ENCODE results near the gene KCNC1.

KCNC1 gene

DNA sequence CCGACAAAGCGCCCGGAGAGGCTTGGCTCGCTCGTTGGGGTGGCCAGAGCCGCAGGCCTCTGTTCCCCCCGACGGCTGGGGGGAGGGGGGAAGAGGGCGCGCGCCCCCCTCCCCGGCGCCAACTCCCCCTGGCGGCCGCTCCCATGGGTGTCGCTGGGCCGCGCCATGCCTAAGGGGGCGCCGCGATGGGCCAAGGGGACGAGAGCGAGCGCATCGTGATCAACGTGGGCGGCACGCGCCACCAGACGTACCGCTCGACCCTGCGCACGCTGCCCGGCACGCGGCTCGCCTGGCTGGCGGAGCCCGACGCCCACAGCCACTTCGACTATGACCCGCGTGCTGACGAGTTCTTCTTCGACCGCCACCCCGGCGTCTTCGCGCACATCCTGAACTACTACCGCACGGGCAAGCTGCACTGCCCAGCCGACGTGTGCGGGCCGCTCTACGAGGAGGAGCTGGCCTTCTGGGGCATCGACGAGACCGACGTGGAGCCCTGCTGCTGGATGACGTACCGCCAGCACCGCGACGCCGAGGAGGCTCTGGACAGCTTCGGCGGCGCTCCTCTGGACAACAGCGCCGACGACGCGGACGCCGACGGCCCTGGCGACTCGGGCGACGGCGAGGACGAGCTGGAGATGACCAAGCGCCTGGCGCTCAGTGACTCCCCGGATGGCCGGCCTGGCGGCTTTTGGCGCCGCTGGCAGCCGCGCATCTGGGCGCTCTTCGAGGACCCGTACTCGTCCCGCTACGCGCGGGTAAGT, 1.4 kb downstream of the KCNC1 start:
- in situ Hi-C loops (cut with HindIII; ENCODE audit: low sequenced_read_pairs), result no loop called here
- no peak overlapping the region for H3K4me3 ChIP-seq (ENCODE audit: low read depth, low read length)
- no peak for DNase-seq (ENCODE audit: low read depth, low spot score)
- TF ChIP-seq CTCF (IDR thresholded peaks at IDR 0.05; ENCODE audit: low read depth, low read length), result peak; percentile 32

DNA sequence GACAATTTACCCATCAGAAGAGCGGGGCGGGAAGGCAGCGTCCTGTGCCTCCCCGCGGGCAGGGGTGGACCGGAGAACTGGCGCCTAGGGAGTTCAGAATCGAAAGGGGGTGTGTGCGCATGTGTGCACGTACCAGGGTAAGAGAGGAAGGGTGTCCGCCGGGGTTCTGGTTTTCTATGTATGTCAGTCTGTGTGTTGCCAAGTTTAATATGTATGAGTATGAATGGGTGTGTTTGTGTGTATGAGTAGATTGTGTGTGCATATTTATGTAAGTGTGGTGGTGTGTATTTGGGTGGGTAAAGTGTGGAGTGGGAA, 2.0 kb downstream of the KCNC1 start:
- no peak for DNase-seq (ENCODE audit: low read depth, low spot score)
- no peak overlapping the region for H3K4me3 ChIP-seq (ENCODE audit: low read depth, low read length)
- no peak for TF ChIP-seq CTCF (IDR thresholded peaks at IDR 0.05; ENCODE audit: low read depth, low read length)
- in situ Hi-C loops (cut with HindIII; ENCODE audit: low sequenced_read_pairs), result no loop called here

DNA sequence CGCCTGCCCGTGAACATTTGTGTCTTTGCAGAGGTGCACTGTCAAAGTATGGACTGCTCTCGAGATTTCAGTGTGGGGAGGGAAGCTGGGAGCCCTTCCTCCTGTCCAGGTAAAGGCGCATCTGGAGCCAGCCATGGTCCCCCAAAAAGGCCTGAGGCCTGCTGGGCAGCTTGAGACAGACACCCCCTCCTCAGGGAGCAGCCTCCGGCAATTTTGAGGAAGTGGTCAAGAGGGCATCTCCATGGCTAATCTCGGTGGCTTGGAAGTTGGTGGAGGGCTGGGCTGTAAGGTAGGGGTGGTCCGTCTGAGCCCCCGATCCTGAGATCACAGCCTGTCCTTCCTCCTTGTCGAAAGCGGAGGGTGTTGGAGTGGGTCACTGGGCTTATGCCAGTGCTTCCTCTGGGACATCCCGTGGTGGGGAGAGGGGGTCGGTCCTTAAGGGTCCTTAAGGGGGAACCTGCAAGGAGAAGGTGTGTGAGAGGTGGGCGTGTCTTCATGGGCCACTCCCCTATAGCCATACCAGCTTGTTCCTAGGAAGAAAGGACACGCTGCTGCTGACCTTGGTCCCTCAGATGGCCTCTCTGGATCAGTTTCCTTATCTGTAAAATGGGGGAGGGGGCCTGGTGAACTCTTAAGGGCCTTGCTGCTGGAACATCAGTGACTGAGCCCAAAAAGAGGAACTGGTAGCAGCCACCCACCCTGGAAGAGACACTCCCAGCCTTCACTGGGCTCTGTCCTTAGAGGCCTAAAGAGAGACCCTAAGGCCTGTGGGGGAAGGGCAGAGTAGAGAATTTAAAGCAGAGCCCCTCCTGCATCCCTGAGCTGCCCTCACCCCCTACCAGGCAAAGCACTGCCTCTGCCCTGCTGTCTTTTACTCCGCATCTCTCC, 2.6 kb downstream of the KCNC1 start:
- in situ Hi-C loops (cut with HindIII; ENCODE audit: low sequenced_read_pairs), result no loop called here
- no peak overlapping the region for H3K4me3 ChIP-seq (ENCODE audit: low read depth, low read length)
- TF ChIP-seq CTCF (IDR thresholded peaks at IDR 0.05; ENCODE audit: low read depth, low read length), result no peak
- DNase-seq (ENCODE audit: low read depth, low spot score), result no peak

GRCh38 chr11:17738151-17738973, 3.8 kb downstream of the KCNC1 start:
- no peak for TF ChIP-seq CTCF (IDR thresholded peaks at IDR 0.05; ENCODE audit: low read depth, low read length)
- in situ Hi-C loops (cut with HindIII; ENCODE audit: low sequenced_read_pairs), result no loop called here
- no peak for DNase-seq (ENCODE audit: low read depth, low spot score)
- no peak overlapping the region for H3K4me3 ChIP-seq (ENCODE audit: low read depth, low read length)

DNA sequence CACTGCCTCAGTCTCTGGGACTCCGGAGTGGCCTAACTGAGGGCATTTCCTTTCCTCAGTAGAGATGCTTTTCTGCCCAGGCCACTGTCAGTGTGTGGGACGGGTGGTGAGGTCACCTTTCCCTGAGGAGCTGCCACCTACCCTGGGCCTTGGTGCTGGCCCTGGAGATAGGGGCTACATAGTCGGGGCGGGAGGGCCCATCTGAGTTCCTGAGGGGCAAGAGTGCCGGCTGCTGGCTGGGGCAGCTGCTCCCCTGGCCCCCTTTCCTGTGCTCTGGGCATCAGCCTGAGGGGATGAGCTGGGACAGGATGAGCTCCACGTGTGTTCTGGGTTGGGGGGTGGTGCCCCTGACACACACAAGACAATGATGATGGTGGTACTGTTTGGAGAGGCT, 5.4 kb downstream of the KCNC1 start:
- no peak for DNase-seq (ENCODE audit: low read depth, low spot score)
- no peak for TF ChIP-seq CTCF (IDR thresholded peaks at IDR 0.05; ENCODE audit: low read depth, low read length)
- no peak overlapping the region for H3K4me3 ChIP-seq (ENCODE audit: low read depth, low read length)
- in situ Hi-C loops (cut with HindIII; ENCODE audit: low sequenced_read_pairs), result no loop called here

- in situ Hi-C loops (cut with HindIII; ENCODE audit: low sequenced_read_pairs), result no loop called here
- H3K4me3 ChIP-seq (ENCODE audit: low read depth, low read length), result no peak overlapping the region
- no peak for TF ChIP-seq CTCF (IDR thresholded peaks at IDR 0.05; ENCODE audit: low read depth, low read length)
- no peak for DNase-seq (ENCODE audit: low read depth, low spot score)
Observed at GRCh38 chr11:17740649-17741235, 6.2 kb downstream of the KCNC1 start.

All from astrocyte of the spinal cord (primary cell).